HG02970 (cell line): ENCODE data around the gene BCL7B.
"Not testable (repeated sequence)": the region's sequence is repeated elsewhere in the genome, so short reads cannot be mapped to it uniquely, and the experiment has no call there.

ENCODE experiments used
- ATAC-seq: cut with Tn5 transposase; IDR thresholded peaks from one replicate; pipeline ENCODE4 v1.9.1; 2021; ENCODE audit warnings: mild to moderate bottlenecking, moderate library complexity, moderate number of reproducible peaks; ENCODE audit not compliant: unreplicated experiment, low FRiP score

Gene BCL7B

GRCh38 chr7:73573276-73573675 is 15.8 kb upstream of the BCL7B start:
- no peak for ATAC-seq

- ATAC-seq, result no peak
Measured at GRCh38 chr7:73572767-73573186, 15.3 kb upstream of the BCL7B start.

- ATAC-seq, result no peak
Measured at GRCh38 chr7:73570977-73571376, 13.5 kb upstream of the BCL7B start.

- no peak for ATAC-seq
Measured at GRCh38 chr7:73570521-73570920, 13.0 kb upstream of the BCL7B start.

GRCh38 chr7:73569042-73569608 is 11.6 kb upstream of the BCL7B start:
- no peak for ATAC-seq

GRCh38 chr7:73567846-73568685 is 10.6 kb upstream of the BCL7B start:
- no peak for ATAC-seq

- ATAC-seq, result no peak
Measured at GRCh38 chr7:73567140-73567539, 9.7 kb upstream of the BCL7B start.

- not testable (repeated sequence) for ATAC-seq
Measured at GRCh38 chr7:73566431-73566830, 8.9 kb upstream of the BCL7B start.

- no peak for ATAC-seq
Measured at GRCh38 chr7:73565675-73566340, 8.3 kb upstream of the BCL7B start.

GRCh38 chr7:73560109-73560835 is 2.8 kb upstream of the BCL7B start:
- ATAC-seq, result no peak

GRCh38 chr7:73557108-73557396 is 438 bp downstream of the BCL7B start:
- ATAC-seq, result peak; percentile 85

GRCh38 chr7:73556208-73557107 is 1.0 kb downstream of the BCL7B start:
- ATAC-seq, result no peak

GRCh38 chr7:73555411-73555982 is 2.0 kb downstream of the BCL7B start:
- ATAC-seq, result no peak

GRCh38 chr7:73550093-73550492 is 7.4 kb downstream of the BCL7B start:
- ATAC-seq, result not testable (repeated sequence)

GRCh38 chr7:73549176-73549575 is 8.3 kb downstream of the BCL7B start:
- ATAC-seq, result no peak

- ATAC-seq, result no peak
Measured at GRCh38 chr7:73547841-73548240, 9.6 kb downstream of the BCL7B start.

- no peak for ATAC-seq
Measured at GRCh38 chr7:73544678-73545077, 12.8 kb downstream of the BCL7B start.

GRCh38 chr7:73541722-73542121 is 15.8 kb downstream of the BCL7B start:
- ATAC-seq, result no peak

GRCh38 chr7:73539709-73540108 is 17.8 kb downstream of the BCL7B start:
- ATAC-seq, result no peak

- not testable (repeated sequence) for ATAC-seq
Measured at GRCh38 chr7:73538510-73538909, 19.0 kb downstream of the BCL7B start.
